ENCODE measurements around the gene UBE2M. TPM values are rescaled to one million over a fixed set of nuclear protein-coding genes. Genes with fewer than 3 reads are reported as not detected.
"Not testable (repeated sequence)": the region's sequence is repeated elsewhere in the genome, so short reads cannot be mapped to it uniquely, and the experiment has no call there.

The UBE2M gene
- total RNA-seq, 1 experiment from 2014 or later: 243 TPM

DNA sequence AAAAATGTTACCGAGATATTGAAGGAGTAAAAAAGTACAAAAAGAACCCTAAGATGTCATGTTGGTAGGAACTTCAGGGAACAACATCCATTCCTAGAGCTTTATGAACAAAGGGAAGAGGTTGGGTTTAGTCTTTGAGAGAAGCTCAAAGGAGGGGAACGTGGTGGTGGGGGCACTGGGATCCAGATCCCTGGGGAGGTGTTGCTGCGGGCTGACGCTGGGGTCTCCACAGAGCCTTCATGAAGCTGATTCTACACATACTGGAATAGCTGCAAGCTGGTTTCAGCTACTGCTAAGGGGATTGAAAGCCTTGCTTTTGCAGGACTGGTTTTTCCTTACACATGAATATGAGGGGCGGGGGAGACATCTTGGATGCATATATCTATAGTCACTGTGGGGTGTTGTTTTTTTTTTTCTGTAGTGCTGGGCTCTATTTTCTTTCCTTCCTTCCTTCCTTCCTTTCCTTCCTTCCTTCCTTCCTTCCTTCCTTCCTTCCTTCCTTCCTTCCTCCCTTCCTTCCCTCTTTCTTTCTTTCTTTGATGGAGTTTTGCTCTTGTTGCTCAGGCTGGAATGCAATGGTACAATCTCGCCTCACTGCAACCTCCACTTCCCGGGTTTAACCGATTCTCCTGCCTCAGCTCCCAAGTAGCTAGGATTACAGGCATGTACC, 21.2 kb upstream of the UBE2M start:
- H3K4me1 ChIP-seq (ENCODE audit: insufficient read depth, low read length): peaks cover 6% of the 10 kb centered on the region
- H3K79me2 ChIP-seq (ENCODE audit: low read length): peaks cover 22% of the 10 kb centered on the region; the same call in 1 of the 2 replicates
- ChIA-PET POLR2A (ENCODE audit: unreplicated experiment) (no interaction called here), CTCF (no interaction called here)
- TF ChIP-seq, protein P1, sequence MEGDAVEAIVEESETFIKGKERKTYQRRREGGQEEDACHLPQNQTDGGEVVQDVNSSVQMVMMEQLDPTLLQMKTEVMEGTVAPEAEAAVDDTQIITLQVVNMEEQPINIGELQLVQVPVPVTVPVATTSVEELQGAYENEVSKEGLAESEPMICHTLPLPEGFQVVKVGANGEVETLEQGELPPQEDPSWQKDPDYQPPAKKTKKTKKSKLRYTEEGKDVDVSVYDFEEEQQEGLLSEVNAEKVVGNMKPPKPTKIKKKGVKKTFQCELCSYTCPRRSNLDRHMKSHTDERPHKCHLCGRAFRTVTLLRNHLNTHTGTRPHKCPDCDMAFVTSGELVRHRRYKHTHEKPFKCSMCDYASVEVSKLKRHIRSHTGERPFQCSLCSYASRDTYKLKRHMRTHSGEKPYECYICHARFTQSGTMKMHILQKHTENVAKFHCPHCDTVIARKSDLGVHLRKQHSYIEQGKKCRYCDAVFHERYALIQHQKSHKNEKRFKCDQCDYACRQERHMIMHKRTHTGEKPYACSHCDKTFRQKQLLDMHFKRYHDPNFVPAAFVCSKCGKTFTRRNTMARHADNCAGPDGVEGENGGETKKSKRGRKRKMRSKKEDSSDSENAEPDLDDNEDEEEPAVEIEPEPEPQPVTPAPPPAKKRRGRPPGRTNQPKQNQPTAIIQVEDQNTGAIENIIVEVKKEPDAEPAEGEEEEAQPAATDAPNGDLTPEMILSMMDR (conservative IDR thresholded peaks at IDR 0.05; ENCODE audit: low read depth, low read length): no peak
- TF ChIP-seq EZH2 (IDR thresholded peaks at IDR 0.05; ENCODE audit: low read length, unreplicated experiment) (no peak), EZH2phosphoT487 (IDR thresholded peaks at IDR 0.05; ENCODE audit: borderline replicate concordance, low read length) (no peak)
- H2AFZ ChIP-seq (ENCODE audit: low read length): no peak overlapping the region
- H3K9me3 ChIP-seq (ENCODE audit: low read length): no peaks in the 10 kb centered on the region
- intact Hi-C loops (cut with micrococcal nuclease): no loop called here
- no peak overlapping the region for H3K4me3 ChIP-seq (ENCODE audit: low read length)
- no peak for ATAC-seq
- H3K9me2 ChIP-seq (replicated peaks; ENCODE audit: low read length): no peaks in the 10 kb centered on the region
- H3K27ac ChIP-seq (ENCODE audit: low read length): no peak overlapping the region
- no TSS peak for BruUV-seq (replicated peaks)
- H3K9ac ChIP-seq (ENCODE audit: low read length): no peak overlapping the region
- H3F3A ChIP-seq (ENCODE audit: low read length, unreplicated experiment): no peaks in the 10 kb centered on the region
- H3K27me3 ChIP-seq (ENCODE audit: low read length): no peaks in the 10 kb centered on the region
- H3K4me2 ChIP-seq (ENCODE audit: low read length): no peak overlapping the region
- peaks cover 2% of the 10 kb centered on the region for H3K36me3 ChIP-seq (ENCODE audit: low read depth, low read length)
- no peaks in the 10 kb centered on the region for H4K20me1 ChIP-seq (ENCODE audit: low read length)
- DNase-seq: no peak

DNA sequence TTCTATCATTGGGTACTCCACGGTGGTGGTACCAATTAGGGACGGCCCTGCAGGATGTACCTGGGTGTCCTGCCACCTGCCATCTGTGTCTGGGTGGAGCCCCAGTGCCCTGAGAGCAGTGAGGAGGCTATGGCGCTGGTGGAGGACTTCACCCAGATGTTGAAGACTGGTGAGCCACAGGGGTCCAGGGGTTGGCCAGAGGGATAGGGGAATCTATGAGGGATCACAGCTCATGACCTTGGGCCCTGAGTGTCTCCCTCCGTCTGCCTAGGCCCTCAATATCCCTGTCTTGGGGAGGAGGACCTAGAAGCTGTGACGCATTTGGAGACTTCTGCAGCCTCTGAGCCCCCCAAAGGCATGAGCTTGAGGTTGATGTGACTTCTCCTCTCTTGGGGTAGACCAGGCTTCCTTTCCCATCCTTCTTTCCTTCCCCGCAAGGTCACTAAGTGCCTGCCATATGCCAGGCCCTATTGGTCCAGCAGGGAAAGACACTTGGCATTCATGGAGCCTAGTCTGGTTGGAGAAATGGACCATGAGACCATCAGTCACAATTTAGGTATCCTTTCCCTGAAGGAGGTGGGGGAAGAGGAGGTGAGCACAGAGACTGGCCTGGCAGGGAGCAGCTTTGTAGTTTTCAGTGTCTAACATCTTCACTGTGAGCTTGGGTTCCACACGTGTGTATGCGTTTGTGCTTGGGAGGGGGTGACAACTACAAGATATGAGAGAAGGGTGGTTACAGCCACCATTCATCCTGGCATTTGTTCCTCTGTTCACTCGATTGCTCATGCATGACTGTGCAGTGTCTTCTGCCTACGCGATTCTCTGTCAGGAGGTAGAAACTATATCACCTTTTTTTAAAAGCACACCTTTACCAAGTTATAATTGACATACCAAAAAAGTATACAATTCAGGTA, 19.9 kb upstream of the UBE2M start:
- Histone ChIP-seq H2AFZ (ENCODE audit: low read length) (no peak overlapping the region), H3K27me3 (ENCODE audit: low read length) (no peaks in the 10 kb centered on the region), H3K4me2 (ENCODE audit: low read length) (no peak overlapping the region), H3K9me2 (replicated peaks; ENCODE audit: low read length) (no peaks in the 10 kb centered on the region), H4K20me1 (ENCODE audit: low read length) (no peaks in the 10 kb centered on the region), H3K79me2 (ENCODE audit: low read length) (peaks cover 22% of the 10 kb centered on the region; the same call in 1 of the 2 replicates), H3K36me3 (ENCODE audit: low read depth, low read length) (peaks cover 2% of the 10 kb centered on the region), H3K4me3 (ENCODE audit: low read length) (no peak overlapping the region), H3K27ac (ENCODE audit: low read length) (no peak overlapping the region), H3K4me1 (ENCODE audit: insufficient read depth, low read length) (peaks cover 16% of the 10 kb centered on the region), H3K9ac (ENCODE audit: low read length) (no peak overlapping the region), H3K9me3 (ENCODE audit: low read length) (no peaks in the 10 kb centered on the region), H3F3A (ENCODE audit: low read length, unreplicated experiment) (no peaks in the 10 kb centered on the region)
- intact Hi-C loops (cut with micrococcal nuclease): no loop called here
- DNase-seq: no peak
- CTCF ChIA-PET: no interaction called here
- POLR2A ChIA-PET (ENCODE audit: unreplicated experiment): no interaction called here
- no peak for TF ChIP-seq EZH2 (IDR thresholded peaks at IDR 0.05; ENCODE audit: low read length, unreplicated experiment)
- no peak for TF ChIP-seq EZH2phosphoT487 (IDR thresholded peaks at IDR 0.05; ENCODE audit: borderline replicate concordance, low read length)
- TF ChIP-seq, protein P1 (conservative IDR thresholded peaks at IDR 0.05; ENCODE audit: low read depth, low read length): no peak
- no peak for ATAC-seq
- BruUV-seq (replicated peaks): no TSS peak

DNA sequence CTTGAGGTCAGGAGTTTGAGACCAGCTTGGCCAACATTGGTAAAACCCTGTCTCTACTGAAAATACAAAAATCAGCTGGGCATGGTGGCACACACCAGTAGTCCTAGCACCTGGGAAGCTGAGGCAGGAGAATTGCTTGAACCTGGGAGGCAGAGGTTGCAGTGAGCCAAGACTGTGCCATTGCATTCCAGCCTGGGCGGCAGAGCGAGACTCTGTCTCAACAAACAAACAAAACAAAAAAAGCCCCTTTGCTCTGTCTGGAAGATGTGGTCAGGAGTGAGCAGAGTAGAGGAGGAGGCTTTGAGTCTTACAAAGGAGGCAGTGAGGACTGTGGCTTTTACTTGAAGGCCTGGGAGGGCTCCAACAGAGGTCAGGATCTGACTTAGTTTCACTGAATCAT, 19.2 kb upstream of the UBE2M start:
- POLR2A ChIA-PET (ENCODE audit: unreplicated experiment); ATAC-seq: not testable (repeated sequence)

More for the DNA sequence above, 19.2 kb upstream of the UBE2M start:
- H3K4me2 ChIP-seq (ENCODE audit: low read length); H3K36me3 ChIP-seq (ENCODE audit: low read depth, low read length); H2AFZ ChIP-seq (ENCODE audit: low read length); H3K9me2 ChIP-seq (replicated peaks; ENCODE audit: low read length); DNase-seq; H3K9ac ChIP-seq (ENCODE audit: low read length); CTCF ChIA-PET; intact Hi-C loops (cut with micrococcal nuclease); H3K4me3 ChIP-seq (ENCODE audit: low read length); H4K20me1 ChIP-seq (ENCODE audit: low read length); H3K9me3 ChIP-seq (ENCODE audit: low read length); H3K27ac ChIP-seq (ENCODE audit: low read length); H3K27me3 ChIP-seq (ENCODE audit: low read length); BruUV-seq (replicated peaks); H3F3A ChIP-seq (ENCODE audit: low read length, unreplicated experiment): not testable (repeated sequence)
- peaks cover 16% of the 10 kb centered on the region for H3K4me1 ChIP-seq (ENCODE audit: insufficient read depth, low read length)
- peaks cover 22% of the 10 kb centered on the region; the same call in 1 of the 2 replicates for H3K79me2 ChIP-seq (ENCODE audit: low read length)
